Measurements from ENCODE around the gene AAGAB.

Gene AAGAB

DNA sequence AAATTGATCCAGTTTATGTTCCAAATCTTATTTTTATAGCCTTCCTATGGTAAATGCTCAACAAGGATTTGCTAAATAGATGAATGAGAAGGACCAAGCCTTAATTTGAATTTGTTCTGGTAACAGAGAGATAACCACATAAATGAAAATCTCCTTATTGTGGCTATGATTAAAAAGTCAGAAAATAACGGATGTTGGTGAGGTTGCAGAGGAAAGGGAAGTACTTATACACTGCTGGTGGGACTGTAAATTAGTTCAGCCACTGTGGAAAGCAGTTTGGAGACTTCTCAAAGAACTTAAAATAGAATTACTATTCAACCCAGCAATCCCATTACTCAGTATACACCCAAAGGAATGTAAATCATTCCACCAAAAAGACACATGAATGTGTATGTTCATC, 26.2 kb downstream of the AAGAB start:
- no peak overlapping the region for H3K27ac ChIP-seq
- no peak for TF ChIP-seq ZFX (IDR thresholded peaks at IDR 0.05)
- TF ChIP-seq CTCF (conservative IDR thresholded peaks at IDR 0.05): no peak

DNA sequence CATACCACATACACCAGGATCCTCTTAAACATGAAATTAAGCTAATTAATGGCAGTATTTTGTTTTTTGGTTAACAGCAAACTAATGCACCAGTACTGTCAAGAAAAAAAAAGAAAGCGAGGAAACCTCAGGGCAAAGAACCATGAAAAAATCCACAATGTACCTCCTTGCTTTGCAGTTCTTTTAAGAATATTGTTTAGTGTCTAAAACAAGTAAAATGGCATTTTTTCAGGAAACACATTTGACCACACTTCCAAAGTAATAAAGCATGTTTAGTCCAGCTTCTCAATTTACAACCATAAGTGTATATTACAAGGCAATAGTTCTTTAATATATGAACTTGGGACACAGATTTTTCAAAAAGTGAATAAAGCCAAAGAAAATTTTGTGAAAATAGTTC, 26.6 kb downstream of the AAGAB start:
- TF ChIP-seq CTCF (conservative IDR thresholded peaks at IDR 0.05) (no peak), ZFX (IDR thresholded peaks at IDR 0.05) (no peak)

DNA sequence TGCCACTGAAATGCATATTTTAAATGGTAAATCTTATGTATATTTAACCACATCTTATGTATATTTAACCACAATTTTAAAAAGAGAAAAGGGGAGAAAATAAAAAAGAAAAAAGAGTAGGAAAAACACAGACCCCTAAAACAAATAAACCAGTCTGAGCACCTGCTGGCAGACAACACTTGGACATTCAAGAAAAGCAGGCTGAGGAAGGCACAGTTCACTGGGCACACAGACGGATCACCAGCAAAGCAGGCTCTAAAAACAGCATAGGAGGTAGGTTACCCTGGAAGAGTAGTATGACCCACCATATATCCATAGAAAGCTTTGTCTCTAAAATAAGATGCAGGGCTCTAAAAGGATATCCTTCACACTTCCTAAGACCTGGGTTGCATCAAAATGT, 27.0 kb downstream of the AAGAB start:
- TF ChIP-seq CTCF (conservative IDR thresholded peaks at IDR 0.05): no peak
- no peak for TF ChIP-seq ZFX (IDR thresholded peaks at IDR 0.05)

More for the DNA sequence above, 26.6 kb downstream of the AAGAB start:
- no peak overlapping the region for H3K27ac ChIP-seq

DNA sequence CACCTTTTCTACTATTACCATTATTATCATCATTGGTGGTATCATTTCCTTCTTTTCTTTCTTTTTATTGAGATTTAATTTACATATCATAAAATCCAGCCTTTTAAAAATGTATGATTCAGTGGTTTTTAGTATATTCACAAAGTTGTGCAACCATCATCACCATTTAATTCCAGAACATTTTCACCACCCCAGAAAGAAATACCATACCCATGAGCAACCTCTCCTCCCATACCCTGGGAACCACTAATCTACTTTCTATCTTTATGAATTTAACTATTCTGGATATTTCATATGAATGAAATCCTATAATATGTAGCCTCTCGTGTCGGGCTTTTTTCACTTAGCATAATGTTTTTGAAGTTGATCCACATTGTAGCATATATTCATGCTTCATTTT, 29.1 kb downstream of the AAGAB start:
- TF ChIP-seq ZFX (IDR thresholded peaks at IDR 0.05) (no peak), CTCF (conservative IDR thresholded peaks at IDR 0.05) (no peak)

More for the DNA sequence above, 27.0 kb downstream of the AAGAB start:
- no peak overlapping the region for H3K27ac ChIP-seq

GRCh38 chr15:67224889-67225288, 29.6 kb downstream of the AAGAB start:
- TF ChIP-seq CTCF (conservative IDR thresholded peaks at IDR 0.05): no peak
- no peak for TF ChIP-seq ZFX (IDR thresholded peaks at IDR 0.05)
- no peak overlapping the region for H3K27ac ChIP-seq

More for the DNA sequence above, 29.1 kb downstream of the AAGAB start:
- H3K27ac ChIP-seq: no peak overlapping the region

GRCh38 chr15:67219288-67219687, 35.2 kb downstream of the AAGAB start:
- TF ChIP-seq ZFX (IDR thresholded peaks at IDR 0.05) (no peak), CTCF (conservative IDR thresholded peaks at IDR 0.05) (no peak)
- no peak overlapping the region for H3K27ac ChIP-seq

- no peak for TF ChIP-seq CTCF (conservative IDR thresholded peaks at IDR 0.05)
- no peak for TF ChIP-seq ZFX (IDR thresholded peaks at IDR 0.05)
- no peak overlapping the region for H3K27ac ChIP-seq
Observed at GRCh38 chr15:67218428-67218827, 36.0 kb downstream of the AAGAB start.

All from C4-2B (cell line).